Gastrocnemius medialis (tissue), 4 donors: ENCODE results near the gene TMEM117.

Source experiments
- POLR2A ChIP-seq, 2 donors: fragments of 450-650 bp; IDR thresholded peaks; one replicate each; pipeline ENCODE4 v1.6.1; 2017; ENCODE audit warnings: antibody characterized with exemption in 2 of 2, mild to moderate bottlenecking in 2 of 2, moderate library complexity in 2 of 2
- TF ChIP-seq, protein P1 (sequence below), 5 experiments: fragments of 450-650 bp in 3 of 5; fragments of 200-600 bp in 2 of 5; sonication (generic) in 2 of 5; IDR thresholded peaks in 4 of 5; conservative IDR thresholded peaks in 1 of 5; 1 replicate in 4 of 5; 2 replicates in 1 of 5; pipeline ENCODE4 v1.5.1; 2016 to 2019; ENCODE audit warnings: antibody characterized with exemption in 5 of 5, mild to moderate bottlenecking in 3 of 5, moderate library complexity in 3 of 5

GRCh38 chr12:44403185-44403584 lies 567.3 kb downstream of the TMEM117 start:
- TF ChIP-seq, protein P1, sequence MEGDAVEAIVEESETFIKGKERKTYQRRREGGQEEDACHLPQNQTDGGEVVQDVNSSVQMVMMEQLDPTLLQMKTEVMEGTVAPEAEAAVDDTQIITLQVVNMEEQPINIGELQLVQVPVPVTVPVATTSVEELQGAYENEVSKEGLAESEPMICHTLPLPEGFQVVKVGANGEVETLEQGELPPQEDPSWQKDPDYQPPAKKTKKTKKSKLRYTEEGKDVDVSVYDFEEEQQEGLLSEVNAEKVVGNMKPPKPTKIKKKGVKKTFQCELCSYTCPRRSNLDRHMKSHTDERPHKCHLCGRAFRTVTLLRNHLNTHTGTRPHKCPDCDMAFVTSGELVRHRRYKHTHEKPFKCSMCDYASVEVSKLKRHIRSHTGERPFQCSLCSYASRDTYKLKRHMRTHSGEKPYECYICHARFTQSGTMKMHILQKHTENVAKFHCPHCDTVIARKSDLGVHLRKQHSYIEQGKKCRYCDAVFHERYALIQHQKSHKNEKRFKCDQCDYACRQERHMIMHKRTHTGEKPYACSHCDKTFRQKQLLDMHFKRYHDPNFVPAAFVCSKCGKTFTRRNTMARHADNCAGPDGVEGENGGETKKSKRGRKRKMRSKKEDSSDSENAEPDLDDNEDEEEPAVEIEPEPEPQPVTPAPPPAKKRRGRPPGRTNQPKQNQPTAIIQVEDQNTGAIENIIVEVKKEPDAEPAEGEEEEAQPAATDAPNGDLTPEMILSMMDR (IDR thresholded peaks at IDR 0.05 in 4 of 5, conservative IDR thresholded peaks at IDR 0.05 in 1 of 5): no peak
- no peak for TF ChIP-seq POLR2A (IDR thresholded peaks at IDR 0.05)
